ENCODE measurements around the gene EMX1.

GRCh38 chr2:72914589-72915319 lies 2.6 kb upstream of the EMX1 start:
- TF ChIP-seq POLR2AphosphoS5 (IDR thresholded peaks at IDR 0.05; ENCODE audit: low read depth) = no peak
- no peak for TF ChIP-seq CTCF (IDR thresholded peaks at IDR 0.05; ENCODE audit: insufficient read depth, low read length)
- no peak for TF ChIP-seq REST (IDR thresholded peaks at IDR 0.05; ENCODE audit: insufficient replicate concordance, low read depth)
- TF ChIP-seq GABPA (IDR thresholded peaks at IDR 0.05; ENCODE audit: low read depth) = no peak
- no peak for TF ChIP-seq SPI1 (IDR thresholded peaks at IDR 0.05; ENCODE audit: borderline replicate concordance, low read depth)
